Naive thymus-derived CD8-positive, alpha-beta T cell (primary cell): ENCODE measurements around the gene ESYT2. TPM values are rescaled to one million over a fixed set of nuclear protein-coding genes. Genes with fewer than 3 reads are reported as not detected.
"Not testable (repeated sequence)": the region's sequence is repeated elsewhere in the genome, so short reads cannot be mapped to it uniquely, and the experiment has no call there.

ENCODE experiments used
- ATAC-seq, 2 donors: fragments of 150-1000 bp; cut with Tn5 transposase in 1 of 2; sonication (Bioruptor Pico), chemical (Tn5 transposase) in 1 of 2; 1 replicate in 1 of 2; 2 replicates in 1 of 2; pipeline ENCODE4 v1.10.0; 2021; ENCODE audit warnings: mild to moderate bottlenecking in 2 of 2, moderate library complexity in 2 of 2
- POLR2A ChIA-PET: fragments of 350-600 bp; sonication (Branson Sonifier 250); formaldehyde crosslinking; loops from one replicate; lab custom pipeline; 2021; ENCODE audit warnings: antibody characterized with exemption; lab: Charles Lee
- DNase-seq, 10 donors: peaks; one replicate each; pipeline versions ENCODE4 v3.0.0 to v3.0.0-alpha.2; 2020 to 2022
- H3K27ac Mint-ChIP-seq, 10 donors: one replicate each; pipeline ENCODE4 v1.8.0; 2020 to 2022; ENCODE audit warnings: mild to moderate bottlenecking in 10 of 10, mixed read lengths in 10 of 10, moderate library complexity in 4 of 10, inconsistent platforms in 1 of 10
- H3K27me3 Mint-ChIP-seq, 5 donors: one replicate each; pipeline ENCODE4 v1.8.0; 2021 to 2022; ENCODE audit warnings: mixed read lengths in 5 of 5
- H3K36me3 Mint-ChIP-seq, 3 donors: one replicate each; pipeline ENCODE4 v1.8.0; 2020 to 2022; ENCODE audit warnings: mixed read lengths in 3 of 3, mild to moderate bottlenecking in 2 of 3, inconsistent platforms in 1 of 3
- H3K4me1 Mint-ChIP-seq, 4 donors: one replicate each; pipeline ENCODE4 v1.8.0; 2021 to 2022; ENCODE audit warnings: mixed read lengths in 4 of 4
- H3K4me3 Mint-ChIP-seq, 10 donors: one replicate each; pipeline ENCODE4 v1.8.0; 2020 to 2022; ENCODE audit warnings: mild to moderate bottlenecking in 10 of 10, mixed read lengths in 10 of 10, moderate library complexity in 6 of 10, inconsistent platforms in 1 of 10
- H3K9me3 Mint-ChIP-seq, 9 donors: one replicate each; pipeline ENCODE4 v1.8.0; 2020 to 2022; ENCODE audit warnings: mixed read lengths in 9 of 9, mild to moderate bottlenecking in 3 of 9, inconsistent platforms in 1 of 9, moderate library complexity in 1 of 9
- polyA plus RNA-seq, 3 donors: library from polyadenylated mRNA; unstranded; fragments of 300-500 nt; fragmentation: Illumina TruSeq; gene quantifications; one replicate each; pipeline ENCODE4 v1.2.3, GENCODE V29; 2021
- total RNA-seq, 8 experiments: library from RNA in 2 of 8; stranded (reverse) in 2 of 8; gene quantifications; one replicate each; pipeline ENCODE4 v1.2.3 and lab custom pipeline; 2021 to 2026

Gene ESYT2, protein sequence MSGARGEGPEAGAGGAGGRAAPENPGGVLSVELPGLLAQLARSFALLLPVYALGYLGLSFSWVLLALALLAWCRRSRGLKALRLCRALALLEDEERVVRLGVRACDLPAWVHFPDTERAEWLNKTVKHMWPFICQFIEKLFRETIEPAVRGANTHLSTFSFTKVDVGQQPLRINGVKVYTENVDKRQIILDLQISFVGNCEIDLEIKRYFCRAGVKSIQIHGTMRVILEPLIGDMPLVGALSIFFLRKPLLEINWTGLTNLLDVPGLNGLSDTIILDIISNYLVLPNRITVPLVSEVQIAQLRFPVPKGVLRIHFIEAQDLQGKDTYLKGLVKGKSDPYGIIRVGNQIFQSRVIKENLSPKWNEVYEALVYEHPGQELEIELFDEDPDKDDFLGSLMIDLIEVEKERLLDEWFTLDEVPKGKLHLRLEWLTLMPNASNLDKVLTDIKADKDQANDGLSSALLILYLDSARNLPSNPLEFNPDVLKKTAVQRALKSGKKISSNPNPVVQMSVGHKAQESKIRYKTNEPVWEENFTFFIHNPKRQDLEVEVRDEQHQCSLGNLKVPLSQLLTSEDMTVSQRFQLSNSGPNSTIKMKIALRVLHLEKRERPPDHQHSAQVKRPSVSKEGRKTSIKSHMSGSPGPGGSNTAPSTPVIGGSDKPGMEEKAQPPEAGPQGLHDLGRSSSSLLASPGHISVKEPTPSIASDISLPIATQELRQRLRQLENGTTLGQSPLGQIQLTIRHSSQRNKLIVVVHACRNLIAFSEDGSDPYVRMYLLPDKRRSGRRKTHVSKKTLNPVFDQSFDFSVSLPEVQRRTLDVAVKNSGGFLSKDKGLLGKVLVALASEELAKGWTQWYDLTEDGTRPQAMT
- total RNA-seq: 100 to 1,000 TPM; 101 to 105 TPM
- 10 to 100 TPM; 58.6 to 93.3 (median 79.8) TPM for polyA plus RNA-seq
- total RNA-seq (lab: John Stamatoyannopoulos, UW): 229 to 425 (median 358) reads per million in 6 experiments

DNA sequence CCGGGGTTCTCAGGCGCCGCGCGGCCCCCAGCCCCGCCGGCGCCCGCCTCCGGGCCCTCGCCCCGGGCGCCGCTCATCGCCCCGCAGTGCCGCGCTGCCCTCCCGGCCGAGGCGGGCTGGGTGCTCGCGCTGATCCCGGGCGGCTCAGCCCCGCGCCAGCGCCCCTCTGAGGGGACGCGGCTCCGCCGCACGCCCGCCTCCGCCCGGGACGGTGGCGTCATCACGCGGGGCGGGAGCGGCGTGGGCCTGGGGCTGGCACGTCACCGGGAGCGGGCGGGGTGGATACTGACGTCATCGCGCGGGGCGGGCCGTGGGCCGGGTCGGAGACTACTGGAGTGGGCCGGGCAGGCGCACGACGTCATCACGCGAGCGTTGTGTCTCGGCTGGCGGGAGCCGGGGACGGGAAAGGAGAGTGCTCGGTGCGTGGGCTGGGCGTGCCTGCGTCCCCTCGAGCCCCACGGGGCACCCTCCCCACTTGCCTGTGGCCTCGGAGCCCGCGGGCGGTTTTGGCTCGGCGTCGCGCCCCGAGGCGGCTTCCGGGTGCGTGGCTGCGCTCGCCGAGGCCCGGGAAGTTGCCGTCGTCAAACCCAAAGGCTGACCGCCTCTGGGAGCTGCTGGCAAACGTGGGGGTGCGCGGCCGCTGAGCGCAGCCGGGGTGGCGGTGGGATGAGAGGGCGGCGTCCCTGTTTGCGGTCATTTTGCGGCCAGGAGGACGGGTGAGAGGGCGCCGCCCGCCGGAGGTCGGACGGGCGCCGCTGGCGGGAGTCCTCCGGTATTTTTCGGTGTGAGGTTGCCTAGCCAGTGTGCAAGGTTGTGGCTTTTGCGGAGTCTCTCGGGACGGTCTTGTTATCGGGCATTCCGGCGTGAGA, at the start of gene ESYT2:
Gene ESYT2 (minus strand): TSS at position 168 of the 869 bp plus-strand sequence. CDS start 91 bp downstream, at position 77.
- peak; percentile 81 to 82 for ATAC-seq
- Mint-ChIP-seq H3K27me3 (no peaks in the 10 kb centered on the region), H3K27ac (peak within 1 kb of the TSS; percentile 83 to 99 (median 96)), H3K4me3 (peak within 1 kb of the TSS; percentile 91 to 99 (median 96)), H3K9me3 (no peaks in the 10 kb centered on the region), H3K36me3 (peaks cover 0 to 17% (median 4%) of the 10 kb centered on the region in 3 donors), H3K4me1 (peaks cover 11 to 41% (median 33%) of the 10 kb centered on the region in 4 donors)
- POLR2A ChIA-PET: interaction anchor here (0.6 to 11.4 kb wide), 21 partner anchors 12 to 147 kb away, joined by 3 to 150 read pairs (median 3); partner anchors contain the start of gene NCAPG2
- DNase-seq: peak; percentile 99 to 100 (median 99)

DNA sequence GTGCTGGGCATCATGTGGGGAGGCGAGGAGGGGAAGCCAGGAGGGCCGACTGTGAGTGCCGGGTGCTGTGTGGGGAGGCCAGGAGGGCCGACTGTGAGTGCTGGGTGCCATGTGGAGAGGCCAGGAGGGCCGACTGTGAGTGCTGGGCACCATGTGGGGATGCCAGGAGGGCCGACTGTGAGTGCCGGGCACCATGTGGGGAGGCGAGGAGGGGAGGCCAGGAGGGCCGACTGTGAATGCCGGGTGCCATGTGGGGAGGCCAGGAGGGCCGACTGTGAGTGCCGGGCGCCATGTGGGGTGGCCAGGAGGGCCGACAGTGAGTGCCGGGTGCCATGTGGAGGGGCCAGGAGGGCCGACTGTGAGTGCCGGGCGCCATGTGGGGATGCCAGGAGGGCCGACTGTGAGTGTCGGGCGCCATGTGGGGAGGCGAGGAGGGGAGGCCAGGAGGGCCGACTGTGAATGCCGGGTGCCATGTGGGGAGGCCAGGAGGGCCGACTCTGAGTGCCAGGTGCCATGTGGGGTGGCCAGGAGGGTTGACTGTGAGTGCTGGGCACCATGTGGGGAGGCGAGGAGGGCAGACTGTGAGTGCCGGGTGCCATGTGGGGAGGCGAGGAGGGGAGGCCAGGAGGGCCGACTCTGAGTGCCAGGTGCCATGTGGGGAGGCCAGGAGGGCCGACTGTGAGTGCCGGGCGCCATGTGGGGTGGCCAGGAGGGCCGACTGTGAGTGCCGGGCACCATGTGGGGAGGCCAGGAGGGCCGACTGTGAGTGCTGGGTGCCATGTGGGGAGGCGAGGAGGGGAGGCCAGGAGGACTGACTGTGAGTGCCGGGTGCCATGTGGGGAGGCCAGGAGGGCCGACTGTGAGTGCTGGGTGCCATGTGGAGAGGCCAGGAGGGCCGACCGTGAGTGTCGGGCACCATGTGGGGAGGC, 49.1 kb upstream of the ESYT2 start:
- H3K4me1 Mint-ChIP-seq, H3K9me3 Mint-ChIP-seq, ATAC-seq, H3K4me3 Mint-ChIP-seq, H3K27me3 Mint-ChIP-seq, DNase-seq, POLR2A ChIA-PET: not testable (repeated sequence)
- Mint-ChIP-seq H3K36me3 (peaks cover 0 to 74% (median 20%) of the 10 kb centered on the region in 3 donors), H3K27ac (peak overlapping the region in 1 of 10 donors; percentile 71)

DNA sequence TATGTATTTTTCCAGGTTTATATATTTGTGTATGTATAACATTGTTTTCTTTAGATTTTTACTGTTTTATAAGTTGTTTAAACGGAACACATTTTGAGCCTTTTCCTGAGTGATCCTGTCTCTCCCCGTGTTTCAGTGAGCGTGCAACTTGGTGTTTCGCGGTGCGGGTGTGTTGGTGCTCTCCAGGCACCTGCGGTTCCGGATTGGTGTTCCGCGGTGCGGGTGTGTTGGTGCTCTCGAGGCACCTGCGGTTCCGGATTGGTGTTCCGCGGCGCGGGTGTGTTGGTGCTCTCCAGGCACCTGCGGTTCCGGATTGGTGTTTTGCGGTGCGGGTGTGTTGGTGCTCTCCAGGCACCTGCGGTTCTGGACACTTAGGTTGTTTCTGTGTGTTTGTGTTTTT, 47.7 kb upstream of the ESYT2 start:
- POLR2A ChIA-PET: no interaction called here
- H3K27ac Mint-ChIP-seq: no peak overlapping the region
- H3K9me3 Mint-ChIP-seq: no peaks in the 10 kb centered on the region
- H3K4me1 Mint-ChIP-seq: peaks cover 0 to 7% (median 3%) of the 10 kb centered on the region in 4 donors
- H3K4me3 Mint-ChIP-seq: no peak overlapping the region
- H3K36me3 Mint-ChIP-seq: peaks cover 0 to 78% (median 16%) of the 10 kb centered on the region in 3 donors
- DNase-seq (no peak), ATAC-seq (no peak)
- no peaks in the 10 kb centered on the region for H3K27me3 Mint-ChIP-seq

DNA sequence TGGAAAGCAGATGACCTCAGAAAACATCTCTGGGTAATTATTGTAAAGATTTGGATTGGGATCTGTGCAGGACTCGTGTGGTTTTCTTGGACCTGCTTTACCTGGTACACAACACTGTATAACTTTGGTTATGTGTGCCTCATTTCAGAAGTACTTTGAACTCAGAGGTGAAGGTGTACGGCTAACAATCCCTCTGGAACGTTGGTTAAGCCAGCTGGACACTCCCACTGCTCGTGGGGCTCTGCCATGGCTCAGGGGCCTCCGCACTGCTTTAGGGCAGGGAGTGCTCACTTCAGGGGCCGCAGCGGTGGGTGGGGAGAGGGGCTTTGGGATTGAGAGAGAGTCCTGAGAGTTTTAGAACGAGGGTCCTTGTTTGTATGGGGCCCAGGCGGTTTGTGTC, 40.6 kb upstream of the ESYT2 start:
- no peak overlapping the region for H3K27ac Mint-ChIP-seq
- H3K36me3 Mint-ChIP-seq: peaks cover 0 to 31% (median 10%) of the 10 kb centered on the region in 3 donors
- no peaks in the 10 kb centered on the region for H3K27me3 Mint-ChIP-seq
- no peak for DNase-seq
- ATAC-seq: no peak
- H3K4me3 Mint-ChIP-seq: no peak overlapping the region
- no peaks in the 10 kb centered on the region for H3K9me3 Mint-ChIP-seq
- peaks cover 16 to 36% (median 26%) of the 10 kb centered on the region in 4 donors for H3K4me1 Mint-ChIP-seq
- POLR2A ChIA-PET: no interaction called here

DNA sequence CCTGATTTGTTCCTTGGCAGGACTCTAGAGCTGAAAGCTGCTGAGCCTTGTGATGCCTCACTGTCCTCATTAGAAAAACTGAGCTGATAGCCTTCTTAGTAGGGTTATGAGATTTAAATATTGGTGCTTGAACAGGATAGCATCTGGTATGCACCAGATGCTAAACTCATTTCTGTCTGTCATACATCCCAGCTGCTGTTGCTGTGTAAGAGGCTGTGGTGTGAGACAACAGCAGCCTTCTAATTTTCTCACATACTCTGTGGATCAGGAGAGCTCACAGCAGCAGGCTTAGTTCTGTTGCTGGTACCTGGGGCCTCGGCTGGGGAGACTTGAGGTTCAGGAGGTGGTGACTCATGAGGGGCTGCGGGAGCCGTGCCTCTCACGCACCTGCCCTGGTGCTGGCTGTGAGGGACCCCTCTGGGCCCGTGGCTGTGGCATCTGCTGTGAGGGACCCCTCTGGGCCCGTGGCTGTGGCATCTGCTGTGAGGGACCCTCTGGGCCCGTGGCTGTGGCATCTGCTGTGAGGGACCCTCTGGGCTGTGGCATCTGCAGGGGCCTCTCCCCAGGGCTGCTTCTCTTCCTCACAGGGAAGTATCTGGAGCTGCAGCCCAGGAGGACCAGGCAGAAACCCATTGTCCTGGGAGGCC, 39.6 kb upstream of the ESYT2 start:
- DNase-seq: no peak
- Mint-ChIP-seq H3K4me3 (no peak overlapping the region), H3K36me3 (peaks cover 0 to 23% (median 7%) of the 10 kb centered on the region in 3 donors), H3K27me3 (no peaks in the 10 kb centered on the region), H3K9me3 (no peaks in the 10 kb centered on the region), H3K4me1 (peaks cover 25 to 46% (median 34%) of the 10 kb centered on the region in 4 donors), H3K27ac (peak overlapping the region in 1 of 10 donors; percentile 52)
- POLR2A ChIA-PET: interaction anchor here (0.6 kb wide), 1 partner anchor 103 kb away, joined by 4 read pairs; no protein-coding TSS in a partner anchor
- no peak for ATAC-seq

DNA sequence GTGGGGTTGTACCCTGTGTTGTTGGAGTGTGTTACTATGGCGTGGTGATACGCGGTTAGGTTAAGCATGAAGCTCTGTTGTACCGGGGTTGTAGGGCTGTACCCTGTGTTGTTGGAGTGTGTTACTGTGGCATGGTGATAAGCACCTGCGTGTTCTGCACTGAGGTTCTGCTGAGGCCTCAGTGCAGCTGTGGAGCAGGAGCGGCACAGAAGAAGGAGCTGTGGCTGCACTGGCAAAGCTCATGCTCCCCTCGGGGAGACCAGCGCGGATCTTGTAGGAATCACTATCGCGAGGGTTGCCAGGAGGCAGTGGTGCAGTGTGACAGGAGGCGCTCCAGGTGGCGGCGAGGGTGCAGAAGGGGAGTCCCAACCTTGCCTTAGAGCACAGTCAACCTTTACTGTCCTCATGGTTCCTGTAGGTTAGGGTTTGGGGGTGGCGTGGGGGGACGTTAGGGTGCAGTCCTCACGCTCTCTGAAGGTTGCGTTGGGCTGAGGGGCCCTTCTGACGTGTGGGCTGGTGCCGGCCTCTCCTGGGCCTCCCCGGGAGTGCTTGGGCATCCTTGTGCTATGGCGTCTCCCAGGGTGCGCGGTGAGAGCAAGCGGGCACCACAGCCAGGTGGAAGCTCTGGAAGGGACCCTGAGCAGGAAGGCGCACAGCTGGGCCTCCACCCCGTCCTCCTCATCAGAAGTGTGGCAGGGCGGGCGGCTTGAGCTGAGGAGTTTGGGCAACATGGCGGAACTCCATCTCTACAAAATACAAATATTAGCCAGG, 38.1 kb upstream of the ESYT2 start:
- ATAC-seq (no peak), DNase-seq (no peak)
- Mint-ChIP-seq H3K4me1 (peaks cover 30 to 56% (median 44%) of the 10 kb centered on the region in 4 donors), H3K27ac (peak overlapping the region in 1 of 10 donors; percentile 83), H3K27me3 (no peaks in the 10 kb centered on the region), H3K9me3 (no peaks in the 10 kb centered on the region), H3K4me3 (peak overlapping the region in 1 of 10 donors; percentile 8), H3K36me3 (peaks cover 0 to 17% (median 7%) of the 10 kb centered on the region in 3 donors)
- POLR2A ChIA-PET: interaction anchor here (0.6 to 0.7 kb wide), 2 partner anchors 35 to 43 kb away, joined by 3 to 5 read pairs; no protein-coding TSS in a partner anchor

DNA sequence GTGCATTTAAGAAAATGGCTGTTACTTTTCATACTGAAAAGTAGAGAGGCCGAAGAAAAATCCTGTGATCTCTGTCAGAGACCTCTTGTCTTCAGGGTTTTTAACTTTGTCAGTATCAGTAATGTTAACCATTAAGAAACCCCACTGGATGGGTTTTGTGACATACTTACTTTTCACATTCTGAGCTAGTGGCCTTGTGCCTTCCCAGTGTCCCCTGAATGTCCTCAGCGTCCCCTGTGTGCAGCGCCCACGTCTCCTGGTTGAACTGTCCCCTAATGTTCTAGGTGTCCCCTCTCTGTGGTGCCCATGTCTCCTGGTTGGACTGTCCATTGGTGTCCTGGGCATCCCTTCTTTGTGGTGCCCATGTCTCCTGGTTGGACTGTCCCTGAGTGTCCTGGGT, 36.7 kb upstream of the ESYT2 start:
- Mint-ChIP-seq H3K36me3 (peaks cover 0 to 5% (median 3%) of the 10 kb centered on the region in 3 donors), H3K4me3 (peak overlapping the region in 1 of 10 donors; percentile 45), H3K27ac (no peak overlapping the region), H3K27me3 (no peaks in the 10 kb centered on the region), H3K4me1 (peaks cover 26 to 57% (median 43%) of the 10 kb centered on the region in 4 donors), H3K9me3 (no peaks in the 10 kb centered on the region)
- ATAC-seq (no peak), DNase-seq (no peak)
- POLR2A ChIA-PET: no interaction called here

DNA sequence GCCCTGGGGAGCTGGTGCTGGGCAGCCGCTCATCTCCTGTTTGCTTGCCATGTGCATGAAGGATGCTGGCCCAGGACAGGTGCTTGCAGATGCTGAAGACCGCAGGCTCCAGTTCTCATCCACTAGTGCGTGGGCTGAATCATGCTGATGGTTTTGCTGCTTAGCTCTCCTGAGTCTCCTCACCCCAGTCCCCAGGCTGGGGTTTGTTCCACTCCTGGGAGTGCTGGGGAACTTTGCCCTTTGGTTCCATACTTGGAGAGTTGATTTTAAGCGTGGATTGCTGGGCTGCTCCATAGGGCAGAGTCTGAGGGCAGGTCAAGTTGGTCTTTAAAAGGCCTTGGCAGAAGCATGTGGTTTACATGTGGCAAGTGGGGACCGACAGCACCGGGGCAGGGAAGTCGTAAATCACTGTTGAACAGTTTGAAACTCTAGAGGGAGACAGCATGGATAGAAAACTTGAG, 36.2 kb upstream of the ESYT2 start:
- H3K4me1 Mint-ChIP-seq: peaks cover 25 to 56% (median 42%) of the 10 kb centered on the region in 4 donors
- H3K4me3 Mint-ChIP-seq: peak overlapping the region in 7 of 10 donors; percentile 31 to 84 (median 47)
- peak overlapping the region in 3 of 10 donors; percentile 1 to 57 (median 16) for H3K27ac Mint-ChIP-seq

DNA sequence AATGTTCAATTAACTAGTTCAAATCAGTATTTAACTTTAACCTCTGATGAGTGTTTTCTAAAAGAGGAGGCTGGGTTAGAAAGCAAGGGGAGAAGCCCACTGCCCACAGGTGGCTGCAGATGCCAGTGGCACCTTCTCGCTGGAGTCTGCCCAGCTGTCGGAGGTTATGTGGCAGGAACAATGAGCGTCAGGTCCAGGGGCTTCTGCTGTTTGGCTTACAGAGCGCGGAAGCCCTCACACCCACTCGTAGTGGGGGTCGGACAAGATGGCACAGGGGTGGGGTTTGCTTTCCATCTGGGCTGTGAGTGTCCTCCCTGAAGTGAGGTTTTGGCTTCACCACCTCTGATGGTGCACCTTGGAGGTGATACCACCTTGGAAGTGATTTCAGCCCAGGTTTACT, 35.5 kb upstream of the ESYT2 start:
- Mint-ChIP-seq H3K27ac (peak overlapping the region in 9 of 10 donors; percentile 29 to 97 (median 90)), H3K4me1 (peaks cover 25 to 56% (median 42%) of the 10 kb centered on the region in 4 donors), H3K4me3 (peak overlapping the region; percentile 81 to 96 (median 86)), H3K27me3 (no peaks in the 10 kb centered on the region), H3K36me3 (no peaks in the 10 kb centered on the region), H3K9me3 (no peaks in the 10 kb centered on the region)
- DNase-seq (no peak), ATAC-seq (no peak)
- POLR2A ChIA-PET: no interaction called here

More for the DNA sequence above, 36.2 kb upstream of the ESYT2 start:
- DNase-seq (no peak), ATAC-seq (no peak)
- Mint-ChIP-seq H3K9me3 (no peaks in the 10 kb centered on the region), H3K36me3 (peaks cover 0 to under 1% (median 0%) of the 10 kb centered on the region in 3 donors), H3K27me3 (no peaks in the 10 kb centered on the region)
- POLR2A ChIA-PET: no interaction called here

DNA sequence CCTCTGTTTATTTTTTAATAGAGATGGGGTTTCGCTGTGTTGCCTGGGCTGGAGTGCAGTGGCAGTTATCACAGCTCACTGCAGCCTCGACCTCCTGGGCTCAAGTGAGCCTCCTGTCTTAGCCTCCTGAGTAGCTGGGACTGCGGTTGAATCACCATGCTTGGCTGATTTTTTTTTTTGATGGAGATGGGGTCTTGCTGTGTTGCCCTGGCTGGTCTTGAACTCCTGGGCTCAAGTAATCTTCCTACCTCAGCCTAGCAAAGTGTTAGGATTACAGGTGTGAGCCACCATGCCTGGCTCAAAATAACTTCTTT, 35.2 kb upstream of the ESYT2 start:
- POLR2A ChIA-PET: interaction anchor here (0.9 kb wide), 1 partner anchor 42 kb away, joined by 3 read pairs; no protein-coding TSS in a partner anchor
- H3K36me3 Mint-ChIP-seq: no peaks in the 10 kb centered on the region
- no peak for DNase-seq
- peak overlapping the region; percentile 81 to 96 (median 86) for H3K4me3 Mint-ChIP-seq
- H3K27me3 Mint-ChIP-seq: no peaks in the 10 kb centered on the region
- ATAC-seq: no peak
- H3K27ac Mint-ChIP-seq: peak overlapping the region; percentile 29 to 97 (median 89)
- H3K9me3 Mint-ChIP-seq: no peaks in the 10 kb centered on the region
- H3K4me1 Mint-ChIP-seq: peaks cover 25 to 56% (median 45%) of the 10 kb centered on the region in 4 donors
